Tongue (tissue), 2 donors: ENCODE measurements around the gene ZNF786. TPM values are rescaled to one million over a fixed set of nuclear protein-coding genes. Genes with fewer than 3 reads are reported as not detected.
"Not testable (repeated sequence)": the region's sequence is repeated elsewhere in the genome, so short reads cannot be mapped to it uniquely, and the experiment has no call there.

ENCODE experiments used
- DNase-seq: peaks from one replicate; pipeline ENCODE4 v3.0.0-alpha.2; 2015
- total RNA-seq: library from RNA; depleted of rRNA; stranded (reverse); fragments of >200 nt; gene quantifications from one replicate; pipeline ENCODE4 v1.2.3, GENCODE V29; 2014

ZNF786 gene
- total RNA-seq: 8.0 TPM

- DNase-seq: peak; percentile 97
These were observed at the start of gene ZNF786 for GRCh38 chr7:149090397-149091195. ZNF786 (minus strand) TSS chr7:149090718; CDS start chr7:149090640, 78 bp downstream.

GRCh38 chr7:149136118-149136517, 45.6 kb upstream of the ZNF786 start:
- no peak for DNase-seq

- no peak for DNase-seq
These were observed 42.7 kb upstream of the ZNF786 start for GRCh38 chr7:149133028-149133710.

GRCh38 chr7:149130572-149131198, 40.2 kb upstream of the ZNF786 start:
- no peak for DNase-seq

- no peak for DNase-seq
These were observed 36.2 kb upstream of the ZNF786 start for GRCh38 chr7:149126662-149127266.

- DNase-seq: peak; percentile 97
These were observed 35.5 kb upstream of the ZNF786 start, which contains the start of gene ZNF425 for GRCh38 chr7:149125863-149126661. ZNF425 (minus strand) TSS chr7:149126324; CDS start chr7:149126213, 111 bp downstream.

GRCh38 chr7:149125189-149125862, 34.8 kb upstream of the ZNF786 start:
- no peak for DNase-seq

GRCh38 chr7:149109969-149110368, 19.5 kb upstream of the ZNF786 start:
- DNase-seq: no peak

- no peak for DNase-seq
These were observed 14.2 kb upstream of the ZNF786 start for GRCh38 chr7:149104749-149105148.

GRCh38 chr7:149104214-149104613, 13.7 kb upstream of the ZNF786 start:
- no peak for DNase-seq

- no peak for DNase-seq
These were observed 12.9 kb upstream of the ZNF786 start for GRCh38 chr7:149103424-149103823.

- DNase-seq: no peak
These were observed 12.1 kb upstream of the ZNF786 start for GRCh38 chr7:149102666-149103065.

- DNase-seq: no peak
These were observed 10.3 kb upstream of the ZNF786 start for GRCh38 chr7:149100821-149101220.

- no peak for DNase-seq
These were observed 8.5 kb upstream of the ZNF786 start for GRCh38 chr7:149099058-149099457.

- no peak for DNase-seq
These were observed 6.6 kb upstream of the ZNF786 start for GRCh38 chr7:149097088-149097487.

- DNase-seq: no peak
These were observed 2.7 kb upstream of the ZNF786 start for GRCh38 chr7:149093228-149093627.

- not testable (repeated sequence) for DNase-seq
These were observed 1.7 kb upstream of the ZNF786 start for GRCh38 chr7:149092244-149092643.

- DNase-seq: no peak
These were observed 3.1 kb downstream of the ZNF786 start for GRCh38 chr7:149087376-149087775.

- DNase-seq: no peak
These were observed 4.7 kb downstream of the ZNF786 start for GRCh38 chr7:149085866-149086265.

GRCh38 chr7:149084407-149084806, 6.1 kb downstream of the ZNF786 start:
- no peak for DNase-seq

GRCh38 chr7:149081914-149082313, 8.6 kb downstream of the ZNF786 start:
- no peak for DNase-seq
